ENCODE results near the gene PEPD.

- no peak for TF ChIP-seq CTCF (conservative IDR thresholded peaks at IDR 0.05 in 1 of 2, IDR thresholded peaks at IDR 0.05 in 1 of 2; ENCODE audit: extremely low read depth in 1 of 2, insufficient read depth in 1 of 2, low read depth in 1 of 2, low read length in 2 of 2)
- TF ChIP-seq EZH2 (IDR thresholded peaks at IDR 0.05; ENCODE audit: borderline replicate concordance, low read length): no peak
Observed at GRCh38 chr19:33500991-33501390, 20.6 kb downstream of the PEPD start.

Data from mammary epithelial cell (primary cell).